ENCODE results near the gene PRDM8.

GRCh38 chr4:80252427-80252826 lies 55.1 kb downstream of the PRDM8 start:
- no peak for TF ChIP-seq CTCF (conservative IDR thresholded peaks at IDR 0.05; ENCODE audit: low read length)
- no peak for TF ChIP-seq EZH2phosphoT487 (IDR thresholded peaks at IDR 0.05; ENCODE audit: borderline replicate concordance, low read depth, low read length)
